H1 (cell line): ENCODE data around the gene RNGTT. TPM values are rescaled to one million over a fixed set of nuclear protein-coding genes. Genes with fewer than 3 reads are reported as not detected.

Source experiments
- CTCF ChIA-PET: fragments of 300-600 bp; sonication (Branson Sonifier 250); formaldehyde crosslinking; loops from one replicate; lab custom pipeline; 2021; ENCODE audit not compliant: partially characterized antibody; lab: Charles Lee
- POLR2A ChIA-PET: fragments of 300-600 bp; sonication (Branson Sonifier 250); formaldehyde crosslinking; loops from one replicate; lab custom pipeline; 2021; ENCODE audit warnings: inconsistent platforms; ENCODE audit not compliant: partially characterized antibody; lab: Charles Lee
- DNase-seq, 2 experiments: peaks; one replicate each; pipeline versions ENCODE4 v3.0.0 to v3.0.0-alpha.2; 2010 to 2022; ENCODE audit warnings: low spot score in 2 of 2, low read depth in 1 of 2, mixed read lengths in 1 of 2
- FAIRE-seq: peaks from 2 replicates; lab custom pipeline; 2011; peaks lifted over from hg19 to GRCh38; lab: Jason Lieb, UNC
- H2AFZ ChIP-seq: 2 replicates; pipeline ENCODE4 v1.8.1; 2012; ENCODE audit warnings: low read length, inconsistent platforms
- H2AK5ac ChIP-seq: 2 replicates; pipeline ENCODE4 v1.6.1; 2013; ENCODE audit warnings: low read depth, low read length
- H2BK120ac ChIP-seq: replicated peaks from 2 replicates; pipeline ENCODE3; 2013; ENCODE audit warnings: low read depth, low read length, inconsistent platforms
- H2BK12ac ChIP-seq: 2 replicates; pipeline ENCODE4 v1.6.1; 2013; ENCODE audit warnings: low read depth, low read length
- H2BK15ac ChIP-seq: 2 replicates; pipeline ENCODE4 v1.6.1; 2013; ENCODE audit warnings: low read length
- H2BK20ac ChIP-seq: 2 replicates; pipeline ENCODE4 v1.6.1; 2013; ENCODE audit warnings: low read length
- H2BK5ac ChIP-seq: 2 replicates; pipeline ENCODE4 v1.6.1; 2013; ENCODE audit warnings: low read depth, low read length
- H3K14ac ChIP-seq: 2 replicates; pipeline ENCODE4 v1.6.1; 2013; ENCODE audit warnings: inconsistent platforms; ENCODE audit not compliant: insufficient read length
- H3K18ac ChIP-seq: 2 replicates; pipeline ENCODE4 v1.6.1; 2013; ENCODE audit warnings: low read length; ENCODE audit errors: extremely low read depth
- H3K23ac ChIP-seq: 2 replicates; pipeline ENCODE4 v1.6.1; 2013; ENCODE audit warnings: inconsistent platforms; ENCODE audit not compliant: insufficient read length
- H3K23me2 ChIP-seq: 2 replicates; pipeline ENCODE4 v1.6.1; 2013; ENCODE audit warnings: low read depth, low read length
- H3K27ac ChIP-seq: 2 replicates; pipeline ENCODE4 v1.6.1; 2011; ENCODE audit warnings: low read depth, low read length, inconsistent platforms
- H3K27me3 ChIP-seq, 4 experiments: replicated peaks in 1 of 4; 1 replicate in 1 of 4; 2 replicates in 3 of 4; pipeline versions ENCODE4 v1.6.1 to v1.8.1; 2011 to 2013; ENCODE audit warnings: low read length in 3 of 4, mild to moderate bottlenecking in 3 of 4, inconsistent platforms in 2 of 4, mixed read lengths in 2 of 4, moderate library complexity in 1 of 4; ENCODE audit not compliant: control insufficient read depth in 3 of 4, insufficient read depth in 3 of 4; ENCODE audit errors: extremely low read depth in 1 of 4
- H3K36me3 ChIP-seq, 4 experiments: 2 replicates each; pipeline versions ENCODE4 v1.6.1 to v1.8.1; 2011 to 2013; ENCODE audit warnings: mild to moderate bottlenecking in 4 of 4, low read length in 3 of 4, moderate library complexity in 2 of 4, control low read depth in 1 of 4, inconsistent platforms in 1 of 4; ENCODE audit not compliant: insufficient read depth in 4 of 4, control insufficient read depth in 2 of 4
- H3K4ac ChIP-seq: replicated peaks from 2 replicates; pipeline ENCODE3; 2013; ENCODE audit warnings: low read length, low read depth, mixed read lengths, inconsistent platforms; ENCODE audit not compliant: insufficient read length
- H3K4me1 ChIP-seq, 4 experiments: replicated peaks in 1 of 4; 1 replicate in 1 of 4; 2 replicates in 3 of 4; pipeline versions ENCODE4 v1.6.1 to v1.8.1; 2011 to 2013; ENCODE audit warnings: low read length in 3 of 4, inconsistent platforms in 2 of 4, mixed read lengths in 1 of 4; ENCODE audit not compliant: insufficient read depth in 4 of 4, control insufficient read depth in 3 of 4
- H3K4me2 ChIP-seq, 2 experiments: 2 replicates each; pipeline versions ENCODE4 v1.6.1 to v1.8.1; 2011 to 2013; ENCODE audit warnings: low read depth in 2 of 2, low read length in 2 of 2, control low read depth in 1 of 2, inconsistent platforms in 1 of 2, mild to moderate bottlenecking in 1 of 2; ENCODE audit not compliant: insufficient read depth in 1 of 2
- H3K4me3 ChIP-seq, 4 experiments: fragments of 200-600, 300-600 bp in 1 of 4; sonication (generic), shearing (Covaris generic), sonication (Bioruptor Twin) in 1 of 4; 2 replicates each; pipeline versions ENCODE4 v1.5.1 to v1.8.1; 2011 to 2016; ENCODE audit warnings: low read length in 4 of 4, low read depth in 3 of 4, control low read depth in 2 of 4, inconsistent platforms in 2 of 4, mild to moderate bottlenecking in 2 of 4, mixed read lengths in 1 of 4, moderate library complexity in 1 of 4; ENCODE audit not compliant: insufficient read depth in 2 of 4; ENCODE audit errors: extremely low read depth in 1 of 4
- H3K56ac ChIP-seq: replicated peaks from 2 replicates; pipeline ENCODE3; 2013; ENCODE audit warnings: low read depth, mild to moderate bottlenecking, mixed read lengths, low read length, inconsistent platforms; ENCODE audit not compliant: insufficient read length
- H3K79me1 ChIP-seq: 2 replicates; pipeline ENCODE4 v1.6.1; 2013; ENCODE audit warnings: low read depth, low read length, control low read depth
- H3K79me2 ChIP-seq, 2 experiments: 2 replicates each; pipeline versions ENCODE4 v1.6.1 to v1.8.1; 2012 to 2013; ENCODE audit warnings: low read length in 2 of 2, mild to moderate bottlenecking in 2 of 2, inconsistent platforms in 1 of 2; ENCODE audit not compliant: insufficient read depth in 2 of 2, control insufficient read depth in 1 of 2
- H3K9ac ChIP-seq, 4 experiments: replicated peaks in 1 of 4; 1 replicate in 1 of 4; 2 replicates in 3 of 4; pipeline versions ENCODE4 v1.6.1 to v1.8.1; 2011 to 2013; ENCODE audit warnings: low read depth in 3 of 4, low read length in 3 of 4, control low read depth in 2 of 4, mild to moderate bottlenecking in 2 of 4, moderate library complexity in 2 of 4, inconsistent platforms in 1 of 4; ENCODE audit errors: extremely low read depth in 1 of 4
- H3K9me3 ChIP-seq, 2 experiments: 2 replicates each; pipeline versions ENCODE4 v1.6.1 to v1.8.1; 2012 to 2013; ENCODE audit warnings: mild to moderate bottlenecking in 2 of 2, moderate library complexity in 2 of 2, control low read depth in 1 of 2, inconsistent platforms in 1 of 2, low read depth in 1 of 2, low read length in 1 of 2, mixed read lengths in 1 of 2; ENCODE audit not compliant: insufficient read depth in 2 of 2
- H4K20me1 ChIP-seq, 2 experiments: replicated peaks in 1 of 2; 2 replicates each; pipeline versions ENCODE3 to v1.8.1; 2011 to 2013; ENCODE audit warnings: inconsistent platforms in 2 of 2, low read length in 2 of 2, mild to moderate bottlenecking in 1 of 2; ENCODE audit not compliant: insufficient read depth in 2 of 2, control insufficient read depth in 1 of 2
- H4K5ac ChIP-seq: 2 replicates; pipeline ENCODE4 v1.6.1; 2013; ENCODE audit warnings: low read length, low read depth, mixed read lengths, inconsistent platforms; ENCODE audit not compliant: insufficient read length
- H4K8ac ChIP-seq: 2 replicates; pipeline ENCODE4 v1.8.0; 2013; ENCODE audit warnings: mild to moderate bottlenecking, moderate library complexity, low read length, inconsistent platforms; ENCODE audit not compliant: insufficient read depth; ENCODE audit errors: extremely low read depth
- H4K91ac ChIP-seq: replicated peaks from 2 replicates; pipeline ENCODE3; 2013; ENCODE audit warnings: low read length, mixed read lengths, inconsistent platforms; ENCODE audit not compliant: insufficient read length
- BACH1 ChIP-seq: IDR thresholded peaks from 2 replicates; pipeline ENCODE4 v1.6.1; 2012; ENCODE audit warnings: low read length, improper control_type of control experiment
- CEBPB ChIP-seq: IDR thresholded peaks from 2 replicates; pipeline ENCODE4 v1.6.1; 2012; ENCODE audit warnings: low read depth, low read length
- CHD2 ChIP-seq: IDR thresholded peaks from 2 replicates; pipeline ENCODE4 v1.6.1; 2012; ENCODE audit warnings: low read length, improper control_type of control experiment
- CTBP2 ChIP-seq: IDR thresholded peaks from 2 replicates; pipeline ENCODE4 v1.7.0; 2011; ENCODE audit warnings: borderline replicate concordance, mild to moderate bottlenecking, moderate library complexity, mixed read lengths, low read length; ENCODE audit not compliant: insufficient read depth, insufficient read length
- EZH2 ChIP-seq: fragments of 200-600 bp; sonication (generic); IDR thresholded peaks from 2 replicates; pipeline ENCODE4 v1.7.1; 2012; ENCODE audit warnings: low read depth, mild to moderate bottlenecking, moderate library complexity, low read length, inconsistent platforms; ENCODE audit not compliant: severe bottlenecking
- JUND ChIP-seq: IDR thresholded peaks from 2 replicates; pipeline ENCODE4 v1.6.1; 2011; ENCODE audit warnings: mild to moderate bottlenecking, improper control_type of control experiment, low read length
- KDM4A ChIP-seq: IDR thresholded peaks from one replicate; pipeline ENCODE4 v1.7.1; 2012; ENCODE audit warnings: low read depth, mild to moderate bottlenecking, moderate library complexity, low read length, inconsistent platforms; ENCODE audit not compliant: severe bottlenecking
- MAX ChIP-seq: IDR thresholded peaks from 2 replicates; pipeline ENCODE4 v1.6.1; 2012; ENCODE audit warnings: inconsistent platforms
- PHF8 ChIP-seq: fragments of 200-600 bp; sonication (generic); conservative IDR thresholded peaks from 2 replicates; pipeline ENCODE4 v1.7.1; 2012; ENCODE audit warnings: low read depth, mild to moderate bottlenecking, inconsistent platforms, low read length, moderate library complexity
- SAP30 ChIP-seq: fragments of 300-600 bp; sonication (generic); IDR thresholded peaks from 2 replicates; pipeline ENCODE4 v1.7.1; 2012; ENCODE audit warnings: low read length, moderate library complexity, mild to moderate bottlenecking, inconsistent platforms; ENCODE audit not compliant: insufficient read depth, insufficient replicate concordance
- SP2 ChIP-seq: IDR thresholded peaks from 2 replicates; pipeline ENCODE4 v1.6.1; 2012; ENCODE audit warnings: mild to moderate bottlenecking, low read length, inconsistent platforms
- SP4 ChIP-seq: IDR thresholded peaks from 2 replicates; pipeline ENCODE4 v1.6.1; 2012; ENCODE audit warnings: low read length, inconsistent platforms
- TBP ChIP-seq: IDR thresholded peaks from 2 replicates; pipeline ENCODE4 v1.6.1; 2011; ENCODE audit warnings: low read depth, low read length, improper control_type of control experiment
- WGBS, 2 experiments: shearing (Covaris generic) in 1 of 2; methylation state at CpG; one replicate each; pipeline versions ENCODE4 v1.1.6 to v1.1.7; 2013 to 2015; ENCODE audit warnings: low lambda C conversion rate in 2 of 2, mixed read lengths in 2 of 2, inconsistent platforms in 1 of 2, low coverage in 1 of 2, missing lambda C conversion rate in 1 of 2; ENCODE audit not compliant: insufficient replicate concordance in 2 of 2, insufficient coverage in 1 of 2, insufficient read length in 1 of 2; ENCODE audit errors: extremely low coverage in 1 of 2, missing lambda C conversion rate in 1 of 2; 5-methylcytosine and 5-hydroxymethylcytosine counted together
- polyA plus RNA-seq, 7 experiments: library from polyadenylated mRNA; depleted of rRNA in 3 of 7; stranded (reverse) in 5 of 7; unstranded in 2 of 7; fragments of >200 nt in 5 of 7; fragments of 200-250 nt in 2 of 7; gene quantifications; 1 replicate in 5 of 7; 2 replicates in 1 of 7; 4 replicates in 1 of 7; pipeline versions ENCODE4 v1.2.1 to v1.2.3, GENCODE V29; 2011 to 2013; ENCODE audit warnings: missing spikeins in 2 of 7, mixed read lengths in 2 of 7
- total RNA-seq: library from RNA; stranded (reverse); fragmentation: NEBNext Ultra II Directional; extraction: Animal tissue kit (Norgen Biotek cat#: 25700); gene quantifications from 2 replicates; pipeline ENCODE4 v1.2.1, GENCODE V29; 2021

Gene RNGTT
- total and polyA plus RNA-seq, 2 of the 8 experiments (the other 6 are each of a cell fraction or from before 2014, with no cell fraction given): 3.6 to 21.2 TPM

GRCh38 chr6:88584581-88585275 lies 378.7 kb downstream of the RNGTT start:
- CTCF ChIA-PET: interaction anchor here (1.0 to 1.4 kb wide), 4 partner anchors 9 to 286 kb away, joined by 3 to 4 read pairs (median 3); no protein-coding TSS in a partner anchor
- H2BK12ac ChIP-seq: peak overlapping the region; percentile 54; the same call in 1 of the 2 replicates
- no peak overlapping the region for H3K4me3 ChIP-seq

More at GRCh38 chr6:88584581-88585275, 378.7 kb downstream of the RNGTT start:
- Histone ChIP-seq H3K14ac (no peak overlapping the region), H3K4ac (no peak overlapping the region), H2BK5ac (no peak overlapping the region), H4K5ac (no peak overlapping the region), H3K18ac (no peak overlapping the region; the same call in 1 of the 2 replicates), H3K79me2 (no peaks in the 10 kb centered on the region), H3K9ac (no peak overlapping the region), H3K23ac (no peak overlapping the region), H3K23me2 (no peaks in the 10 kb centered on the region), H2AK5ac (no peak overlapping the region), H4K8ac (no peak overlapping the region), H2BK15ac (no peak overlapping the region), H4K91ac (no peak overlapping the region), H2BK120ac (no peak overlapping the region), H3K36me3 (no peaks in the 10 kb centered on the region), H3K9me3 (no peaks in the 10 kb centered on the region), H4K20me1 (no peaks in the 10 kb centered on the region), H3K79me1 (no peaks in the 10 kb centered on the region), H3K27me3 (no peaks in the 10 kb centered on the region), H3K56ac (no peak overlapping the region), H2AFZ (peak overlapping the region; percentile 91; the same call in 1 of the 2 replicates), H3K27ac (no peak overlapping the region), H3K4me1 (peaks cover 0 to 9% (median 5%) of the 10 kb centered on the region in 4 experiments; a peak in 4 of 7 replicates), H2BK20ac (no peak overlapping the region), H3K4me2 (0 out of 4 replicates have a peak overlapping the region, but pooled peaks of 1 of the 2 experiments have one; percentile 9)
- FAIRE-seq (no peak), DNase-seq (no peak)
- WGBS, 2 experiments: 79% methylated on average over 10 of the region's 10 CpGs; no CpG with 5 or more reads in 1 of the 2 experiments
- POLR2A ChIA-PET: no interaction called here
- no peak for TF ChIP-seq CTBP2
- no peak for TF ChIP-seq TBP
- TF ChIP-seq SP4: no peak
- no peak for TF ChIP-seq PHF8
- TF ChIP-seq SP2: no peak
- TF ChIP-seq KDM4A: no peak
- TF ChIP-seq MAX: no peak
- no peak for TF ChIP-seq CHD2
- TF ChIP-seq SAP30: no peak
- TF ChIP-seq BACH1: no peak
- no peak for TF ChIP-seq CEBPB
- no peak for TF ChIP-seq EZH2
- TF ChIP-seq JUND: no peak
